PC-9 (cell line): ENCODE measurements around the gene USP28. TPM values are rescaled to one million over a fixed set of nuclear protein-coding genes. Genes with fewer than 3 reads are reported as not detected.

Experiments used
- BruUV-seq: library from RNA; stranded (reverse); fragments of 400-500 nt; replicated peaks from 2 replicates; lab custom pipeline; 2021; lab: Mats Ljungman, UMichigan
- CTCF ChIA-PET: fragments of 300-600 bp; sonication (Branson Sonifier 250); formaldehyde crosslinking; loops from one replicate; lab custom pipeline; 2022; ENCODE audit warnings: antibody characterized with exemption; lab: Charles Lee
- POLR2A ChIA-PET: fragments of 300-600 bp; sonication (Branson Sonifier 250); formaldehyde crosslinking; loops from one replicate; lab custom pipeline; 2022; ENCODE audit warnings: antibody characterized with exemption; ENCODE audit not compliant: unreplicated experiment; lab: Charles Lee
- DNase-seq, 2 experiments: peaks; one replicate each; pipeline versions ENCODE4 v3.0.0 to v3.0.0-alpha.2; 2015 to 2022; ENCODE audit warnings: mixed read lengths in 1 of 2
- H2AFZ ChIP-seq: fragments of 200-600 bp; sonication (generic); 2 replicates; pipeline ENCODE4 v1.8.1; 2017; ENCODE audit warnings: antibody characterized with exemption
- H3F3A ChIP-seq: fragments of 200-600 bp; sonication (generic); 2 replicates; pipeline ENCODE4 v1.8.1; 2017; ENCODE audit warnings: antibody characterized with exemption, mild to moderate bottlenecking, low read depth; ENCODE audit not compliant: insufficient read depth
- H3K27ac ChIP-seq: fragments of 200-600 bp; sonication (generic); 2 replicates; pipeline ENCODE4 v1.6.1; 2016; ENCODE audit warnings: mixed run types
- H3K27me3 ChIP-seq: fragments of 200-600 bp; sonication (generic); 2 replicates; pipeline ENCODE4 v1.6.1; 2016; ENCODE audit warnings: low read depth, mixed run types; ENCODE audit not compliant: insufficient read depth
- H3K36me3 ChIP-seq: fragments of 200-600 bp; sonication (generic); 2 replicates; pipeline ENCODE4 v1.6.1; 2016; ENCODE audit warnings: low read depth, mixed run types
- H3K4me1 ChIP-seq: fragments of 200-600 bp; sonication (generic); replicated peaks from 2 replicates; pipeline ENCODE4 v1.6.1; 2016; ENCODE audit warnings: mixed run types; ENCODE audit not compliant: insufficient read depth
- H3K4me2 ChIP-seq: fragments of 200-600 bp; sonication (generic); 2 replicates; pipeline ENCODE4 v1.6.1; 2017; ENCODE audit warnings: mixed run types
- H3K4me3 ChIP-seq: fragments of 200-600 bp; sonication (generic); 2 replicates; pipeline ENCODE4 v1.6.1; 2016; ENCODE audit warnings: mixed run types
- H3K79me2 ChIP-seq: fragments of 200-600 bp; sonication (generic); 2 replicates; pipeline ENCODE4 v1.6.1; 2017; ENCODE audit warnings: low read depth, mixed run types
- H3K9me2 ChIP-seq: fragments of 200-600 bp; sonication (generic); 2 replicates; pipeline ENCODE4 v1.8.1; 2017; ENCODE audit warnings: mild to moderate bottlenecking; ENCODE audit not compliant: insufficient read depth
- H3K9me3 ChIP-seq: fragments of 200-600 bp; sonication (generic); 2 replicates; pipeline ENCODE4 v1.8.1; 2016; ENCODE audit warnings: low read depth; ENCODE audit not compliant: insufficient read depth
- H4K20me1 ChIP-seq: fragments of 200-600 bp; sonication (generic); 2 replicates; pipeline ENCODE4 v1.8.1; 2017; ENCODE audit not compliant: insufficient read depth
- CTCF ChIP-seq: fragments of 200-600 bp; sonication (generic); conservative IDR thresholded peaks from 2 replicates; pipeline ENCODE4 v1.6.1; 2017; ENCODE audit warnings: mixed run types, antibody characterized with exemption, mild to moderate bottlenecking, moderate library complexity
- EZH2 ChIP-seq: fragments of 200-600 bp; sonication (generic); IDR thresholded peaks from 2 replicates; pipeline ENCODE4 v1.8.0; 2017; ENCODE audit warnings: antibody characterized with exemption, low read depth
- intact Hi-C: fragments of 100-400 bp; cut with micrococcal nuclease; formaldehyde crosslinking; loops from one replicate; pipeline ENCODE4 v1.10.0; 2022; ENCODE audit not compliant: unreplicated experiment
- total RNA-seq: library from RNA; stranded (reverse); gene quantifications from 2 replicates; pipeline ENCODE4 v1.2.3, GENCODE V29; 2021

The USP28 gene
- total RNA-seq, 1 experiment from 2014 or later, result 38.1 TPM

- intact Hi-C loops, result no loop called here
- H3K79me2 ChIP-seq, result no peaks in the 10 kb centered on the region
- no TSS peak for BruUV-seq
- H3K4me1 ChIP-seq, result peaks cover 8% of the 10 kb centered on the region; the same call in 1 of the 2 replicates
- H3K36me3 ChIP-seq, result no peaks in the 10 kb centered on the region
- no peaks in the 10 kb centered on the region for H3K9me3 ChIP-seq
- H3K9me2 ChIP-seq, result no peaks in the 10 kb centered on the region
- no peaks in the 10 kb centered on the region for H3F3A ChIP-seq
- no peak overlapping the region for H3K4me2 ChIP-seq
- H3K27me3 ChIP-seq, result no peaks in the 10 kb centered on the region
- CTCF ChIA-PET, result no interaction called here
- no peak overlapping the region for H3K4me3 ChIP-seq
- no peak for DNase-seq
- TF ChIP-seq CTCF (no peak), EZH2 (no peak)
- peaks cover 3% of the 10 kb centered on the region; the same call in 1 of the 2 replicates for H4K20me1 ChIP-seq
- POLR2A ChIA-PET, result no interaction called here
- H2AFZ ChIP-seq, result no peak overlapping the region
- H3K27ac ChIP-seq, result no peak overlapping the region
These were observed 4.0 kb downstream of the USP28 start for GRCh38 chr11:113871336-113871735.

GRCh38 chr11:113867843-113868503 lies 7.4 kb downstream of the USP28 start:
- Histone ChIP-seq H3K4me2 (no peak overlapping the region), H3K79me2 (no peaks in the 10 kb centered on the region), H3K4me1 (peaks cover 1% of the 10 kb centered on the region; the same call in 1 of the 2 replicates), H3K9me2 (no peaks in the 10 kb centered on the region), H3K27me3 (no peaks in the 10 kb centered on the region), H3K36me3 (no peaks in the 10 kb centered on the region), H2AFZ (no peak overlapping the region), H3F3A (no peaks in the 10 kb centered on the region), H3K4me3 (no peak overlapping the region), H3K9me3 (no peaks in the 10 kb centered on the region), H4K20me1 (peaks cover 4% of the 10 kb centered on the region; the same call in 1 of the 2 replicates), H3K27ac (no peak overlapping the region)
- intact Hi-C loops, result no loop called here
- BruUV-seq, result no TSS peak
- ChIA-PET POLR2A (no interaction called here), CTCF (no interaction called here)
- TF ChIP-seq EZH2 (no peak), CTCF (no peak)
- DNase-seq, result no peak

- H3K9me2 ChIP-seq, result no peaks in the 10 kb centered on the region
- no peaks in the 10 kb centered on the region for H3K27me3 ChIP-seq
- ChIA-PET CTCF (no interaction called here), POLR2A (no interaction called here)
- TF ChIP-seq EZH2, result no peak
- no peak for TF ChIP-seq CTCF
- H3F3A ChIP-seq, result no peaks in the 10 kb centered on the region
- no peaks in the 10 kb centered on the region for H3K4me1 ChIP-seq
- intact Hi-C loops, result no loop called here
- H3K4me2 ChIP-seq, result no peak overlapping the region
- DNase-seq, result no peak
- no peaks in the 10 kb centered on the region for H3K9me3 ChIP-seq
- peaks cover 6% of the 10 kb centered on the region; the same call in 1 of the 2 replicates for H4K20me1 ChIP-seq
- no peak overlapping the region for H2AFZ ChIP-seq
- H3K79me2 ChIP-seq, result no peaks in the 10 kb centered on the region
- H3K36me3 ChIP-seq, result no peaks in the 10 kb centered on the region
- no peak overlapping the region for H3K4me3 ChIP-seq
- BruUV-seq, result no TSS peak
- H3K27ac ChIP-seq, result no peak overlapping the region
These were observed 9.5 kb downstream of the USP28 start for GRCh38 chr11:113865873-113866272.
